Lung (tissue), 12 donors: Measurements from ENCODE around the gene PDGFD. TPM values are rescaled to one million over a fixed set of nuclear protein-coding genes. Genes with fewer than 3 reads are reported as not detected.

Experiments
- ATAC-seq: fragments of 200-7000 bp; cut with Tn5 transposase; one replicate; pipeline ENCODE4 v1.9.1; 2020; ENCODE audit warnings: moderate number of reproducible peaks; ENCODE audit not compliant: insufficient read depth, low FRiP score
- DNase-seq, 3 donors: peaks; one replicate each; pipeline ENCODE4 v3.0.0-alpha.2; 2013 to 2017
- H3K27ac ChIP-seq, 2 donors: one replicate each; pipeline ENCODE4 v1.5.1; 2013; ENCODE audit warnings: mild to moderate bottlenecking in 2 of 2, moderate library complexity in 2 of 2, control low read depth in 1 of 2, inconsistent platforms in 1 of 2, low read depth in 1 of 2, low read length in 1 of 2
- H3K27me3 ChIP-seq, 3 donors: one replicate each; pipeline ENCODE4 v1.5.1; 2013; ENCODE audit warnings: low read length in 2 of 3; ENCODE audit not compliant: control insufficient read depth in 3 of 3, insufficient read depth in 3 of 3
- H3K36me3 ChIP-seq, 4 donors: one replicate each; pipeline ENCODE4 v1.5.1; 2013; ENCODE audit warnings: low read length in 4 of 4, mild to moderate bottlenecking in 1 of 4, moderate library complexity in 1 of 4; ENCODE audit not compliant: control insufficient read depth in 4 of 4, insufficient read depth in 4 of 4
- H3K4me1 ChIP-seq, 5 donors: one replicate each; pipeline ENCODE4 v1.5.1; 2013; ENCODE audit warnings: low read length in 5 of 5, mild to moderate bottlenecking in 2 of 5, moderate library complexity in 1 of 5; ENCODE audit not compliant: control insufficient read depth in 5 of 5, insufficient read depth in 5 of 5
- H3K4me3 ChIP-seq: one replicate; pipeline ENCODE4 v1.5.1; 2013; ENCODE audit warnings: mild to moderate bottlenecking, control low read depth, moderate library complexity
- H3K9ac ChIP-seq, 2 donors: one replicate each; pipeline ENCODE4 v1.5.1; 2013; ENCODE audit warnings: low read length in 2 of 2, control low read depth in 1 of 2; ENCODE audit not compliant: insufficient read depth in 1 of 2
- H3K9me3 ChIP-seq, 4 donors: one replicate each; pipeline ENCODE4 v1.5.1; 2013; ENCODE audit warnings: low read length in 3 of 4, mild to moderate bottlenecking in 1 of 4, moderate library complexity in 1 of 4; ENCODE audit not compliant: control insufficient read depth in 4 of 4, insufficient read depth in 3 of 4
- WGBS, 2 donors: extraction: QIAGEN DNeasy Blood & Tissue Kit; methylation state at CpG; one replicate each; pipeline ENCODE4 v1.1.7; 2013; 5-methylcytosine and 5-hydroxymethylcytosine counted together
- polyA plus RNA-seq, 2 donors: library from polyadenylated mRNA; stranded (reverse); fragments of 200-250 nt; gene quantifications; one replicate each; pipeline ENCODE4 v1.2.1, GENCODE V29; 2013
- total RNA-seq, 2 donors: library from RNA; depleted of rRNA in 1 of 2; stranded (reverse); fragments of >200 nt in 1 of 2; gene quantifications; one replicate each; pipeline ENCODE4 v1.2.1, GENCODE V29; 2014 to 2021
- TF ChIP-seq, protein P1 (sequence below): IDR thresholded peaks from 2 replicates; pipeline ENCODE4 v1.5.1; 2012; ENCODE audit warnings: mild to moderate bottlenecking; ENCODE audit errors: control extremely low read depth, extremely low read depth
- donor health status: control.
- donor health status: control.
- donor health status: Bipolar disorder and iron deficiency.
- donor health status: healthy.
- donor health status: DM: yes; HTN: yes; CAD: no.

Gene PDGFD
- total and polyA plus RNA-seq, 4 donors: 0.71 to 10.6 (median 1.4) TPM

DNA sequence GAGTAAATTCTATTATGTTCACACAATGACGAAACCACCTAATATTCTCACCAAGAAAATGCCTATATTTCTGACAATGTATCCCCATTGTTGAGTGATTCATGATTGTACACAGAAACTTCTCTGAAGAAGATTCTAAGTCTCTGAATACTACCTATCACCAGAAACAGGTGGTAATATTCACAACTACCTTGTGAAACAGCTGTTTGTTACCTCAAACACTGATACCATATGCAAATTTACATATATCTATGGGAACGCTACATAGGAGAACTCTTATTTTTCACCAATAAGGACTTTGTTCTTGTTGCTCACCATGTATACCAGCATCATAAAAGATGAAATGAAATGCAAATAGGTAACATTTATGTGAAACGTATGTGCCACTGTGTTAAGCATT lies 59.3 kb downstream of the PDGFD start:
- TF ChIP-seq, protein P1, sequence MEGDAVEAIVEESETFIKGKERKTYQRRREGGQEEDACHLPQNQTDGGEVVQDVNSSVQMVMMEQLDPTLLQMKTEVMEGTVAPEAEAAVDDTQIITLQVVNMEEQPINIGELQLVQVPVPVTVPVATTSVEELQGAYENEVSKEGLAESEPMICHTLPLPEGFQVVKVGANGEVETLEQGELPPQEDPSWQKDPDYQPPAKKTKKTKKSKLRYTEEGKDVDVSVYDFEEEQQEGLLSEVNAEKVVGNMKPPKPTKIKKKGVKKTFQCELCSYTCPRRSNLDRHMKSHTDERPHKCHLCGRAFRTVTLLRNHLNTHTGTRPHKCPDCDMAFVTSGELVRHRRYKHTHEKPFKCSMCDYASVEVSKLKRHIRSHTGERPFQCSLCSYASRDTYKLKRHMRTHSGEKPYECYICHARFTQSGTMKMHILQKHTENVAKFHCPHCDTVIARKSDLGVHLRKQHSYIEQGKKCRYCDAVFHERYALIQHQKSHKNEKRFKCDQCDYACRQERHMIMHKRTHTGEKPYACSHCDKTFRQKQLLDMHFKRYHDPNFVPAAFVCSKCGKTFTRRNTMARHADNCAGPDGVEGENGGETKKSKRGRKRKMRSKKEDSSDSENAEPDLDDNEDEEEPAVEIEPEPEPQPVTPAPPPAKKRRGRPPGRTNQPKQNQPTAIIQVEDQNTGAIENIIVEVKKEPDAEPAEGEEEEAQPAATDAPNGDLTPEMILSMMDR: no peak
- no peak overlapping the region for H3K9ac ChIP-seq
- WGBS, 2 donors: 90 to 94% methylated on average over 3 of the region's 3 CpGs

DNA sequence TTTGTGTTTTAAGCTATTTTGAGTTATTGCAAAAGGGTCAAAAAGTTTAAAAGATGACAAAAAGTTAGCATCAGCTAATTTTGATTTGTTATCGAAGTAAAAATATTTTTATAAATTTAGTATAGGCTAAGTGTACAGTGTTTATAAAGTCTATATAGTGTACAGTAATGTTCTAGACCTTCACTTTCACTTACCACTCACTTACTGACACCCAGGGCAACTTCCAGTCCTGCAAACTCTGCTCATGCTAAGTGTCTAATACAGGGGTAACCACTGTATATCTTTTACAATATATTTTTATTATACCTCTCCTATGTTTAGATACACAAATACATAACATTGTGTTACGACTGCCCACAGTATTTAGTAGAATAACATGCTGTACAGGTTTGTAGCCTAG lies 59.7 kb downstream of the PDGFD start:
- Histone ChIP-seq H3K27ac (no peak overlapping the region), H3K4me1 (peaks cover 0 to 7% (median 0%) of the 10 kb centered on the region in 5 donors), H3K9ac (no peak overlapping the region), H3K4me3 (no peak overlapping the region), H3K36me3 (no peaks in the 10 kb centered on the region), H3K27me3 (no peaks in the 10 kb centered on the region), H3K9me3 (no peaks in the 10 kb centered on the region)
- ATAC-seq (no peak), DNase-seq (no peak)
- WGBS, 2 donors: 93 to 94% methylated on average over 2 of the region's 2 CpGs
- TF ChIP-seq, protein P1: no peak

More for the DNA sequence above, 59.3 kb downstream of the PDGFD start:
- ATAC-seq: no peak
- Histone ChIP-seq H3K27me3 (no peaks in the 10 kb centered on the region), H3K27ac (no peak overlapping the region), H3K4me3 (no peak overlapping the region), H3K36me3 (no peaks in the 10 kb centered on the region), H3K9me3 (no peaks in the 10 kb centered on the region), H3K4me1 (peaks cover 0 to 9% (median 0%) of the 10 kb centered on the region in 5 donors)
- no peak for DNase-seq

DNA sequence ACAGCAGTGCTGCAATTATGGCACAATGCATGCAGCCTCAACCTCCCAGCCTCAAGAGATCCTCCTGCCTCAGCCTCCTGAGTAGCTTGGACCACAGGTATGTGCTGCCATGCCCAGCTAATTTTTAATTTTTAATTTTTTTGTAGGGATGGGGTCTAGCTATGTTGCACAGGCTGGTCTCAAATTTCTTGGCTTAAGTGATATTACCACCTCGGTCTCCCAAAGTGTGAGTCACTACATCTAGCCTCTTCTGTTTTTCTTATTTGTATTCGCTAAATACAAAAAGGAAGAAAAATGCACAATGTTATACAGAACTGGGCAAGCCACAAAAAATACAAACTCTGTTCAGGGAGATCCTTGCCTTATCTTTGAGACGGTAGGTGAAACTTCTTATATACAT lies 65.4 kb downstream of the PDGFD start:
- no peaks in the 10 kb centered on the region for H3K4me1 ChIP-seq
- H3K4me3 ChIP-seq: no peak overlapping the region
- H3K9ac ChIP-seq: no peak overlapping the region
- H3K27ac ChIP-seq: no peak overlapping the region
- TF ChIP-seq, protein P1: no peak
- H3K9me3 ChIP-seq: no peaks in the 10 kb centered on the region
- no peaks in the 10 kb centered on the region for H3K36me3 ChIP-seq
- DNase-seq: no peak
- WGBS, 2 donors: 25 to 77% methylated on average over 3 of the region's 3 CpGs
- no peaks in the 10 kb centered on the region for H3K27me3 ChIP-seq
- ATAC-seq: no peak

DNA sequence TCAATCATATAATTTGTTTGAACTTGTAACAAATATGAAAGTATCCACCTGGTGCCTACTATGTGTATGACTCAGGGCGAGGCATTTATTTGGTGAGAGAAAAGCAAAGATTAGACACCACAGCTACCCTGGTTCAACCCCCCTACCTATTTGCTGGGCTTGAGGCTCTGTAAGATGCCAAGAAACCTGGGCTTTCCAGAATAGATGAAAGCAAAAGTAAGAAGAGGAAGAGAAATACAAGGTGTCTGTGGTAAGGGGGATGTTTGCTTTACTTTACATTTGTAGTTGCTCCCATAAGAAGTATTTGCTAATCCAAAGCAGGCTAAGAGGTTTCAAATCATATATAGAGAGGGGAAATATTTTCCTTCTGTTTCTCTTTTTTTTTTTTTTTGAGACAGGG lies 65.8 kb downstream of the PDGFD start:
- Histone ChIP-seq H3K27ac (no peak overlapping the region), H3K4me3 (no peak overlapping the region), H3K36me3 (no peaks in the 10 kb centered on the region), H3K9ac (no peak overlapping the region), H3K4me1 (no peaks in the 10 kb centered on the region), H3K9me3 (no peaks in the 10 kb centered on the region), H3K27me3 (no peaks in the 10 kb centered on the region)
- DNase-seq (no peak), ATAC-seq (no peak)
- TF ChIP-seq, protein P1: no peak
- 96 to 97% methylated on average over 1 of the region's 1 CpG for WGBS, 2 donors
